DMS114 treated with DMSO at 0.1 percent for 48 hours (cell line): Measurements from ENCODE around the gene AKT1S1.
A peak's percentile ranks its signal among the peaks of the same experiment; 100 is the strongest.
"Not testable (repeated sequence)": the region's sequence is repeated elsewhere in the genome, so short reads cannot be mapped to it uniquely, and the experiment has no call there.

Experiments
- DNase-seq: peaks from one replicate; lab custom pipeline; 2025; ENCODE audit not compliant: unreplicated experiment; lab: John Stamatoyannopoulos, UW

AKT1S1 gene

GRCh38 chr19:49877020-49877878 lies at the start of gene AKT1S1, which contains the start of gene TBC1D17:
Gene AKT1S1 (minus strand): TSS chr19:49877355. CDS start chr19:49873295, 4,060 bp downstream.
Gene TBC1D17 (plus strand): TSS chr19:49877702. CDS start chr19:49877724, 22 bp downstream.
- peak; percentile 99 for DNase-seq

GRCh38 chr19:49926515-49926914 lies 49.4 kb upstream of the AKT1S1 start:
- no peak for DNase-seq

GRCh38 chr19:49925486-49925885 lies 48.3 kb upstream of the AKT1S1 start:
- no peak for DNase-seq

GRCh38 chr19:49924881-49925210 lies 47.7 kb upstream of the AKT1S1 start:
- not testable (repeated sequence) for DNase-seq

GRCh38 chr19:49924004-49924880 lies 47.1 kb upstream of the AKT1S1 start:
- DNase-seq, result no peak

GRCh38 chr19:49923055-49924003 lies 46.2 kb upstream of the AKT1S1 start:
- no peak for DNase-seq

- no peak for DNase-seq
Observed at GRCh38 chr19:49921871-49922795, 45.0 kb upstream of the AKT1S1 start.

- DNase-seq, result no peak
Observed at GRCh38 chr19:49920624-49921363, 43.6 kb upstream of the AKT1S1 start.

- DNase-seq, result no peak
Observed at GRCh38 chr19:49918089-49918488, 40.9 kb upstream of the AKT1S1 start.

- DNase-seq, result no peak
Observed at GRCh38 chr19:49916839-49917733, 39.9 kb upstream of the AKT1S1 start.

GRCh38 chr19:49915271-49915670 lies 38.1 kb upstream of the AKT1S1 start:
- DNase-seq, result no peak

- no peak for DNase-seq
Observed at GRCh38 chr19:49913720-49914119, 36.6 kb upstream of the AKT1S1 start.

GRCh38 chr19:49912965-49913685 lies 36.0 kb upstream of the AKT1S1 start:
- DNase-seq, result no peak

GRCh38 chr19:49911381-49912145 lies 34.4 kb upstream of the AKT1S1 start:
- DNase-seq, result no peak

GRCh38 chr19:49910179-49910578 lies 33.0 kb upstream of the AKT1S1 start:
- no peak for DNase-seq
